GM18867 (cell line): ENCODE results near the gene VPS37C.

Source experiments
- ATAC-seq: cut with Tn5 transposase; IDR thresholded peaks from one replicate; pipeline ENCODE4 v1.9.1; 2021; ENCODE audit warnings: mild to moderate bottlenecking, moderate library complexity; ENCODE audit not compliant: unreplicated experiment

The VPS37C gene

DNA sequence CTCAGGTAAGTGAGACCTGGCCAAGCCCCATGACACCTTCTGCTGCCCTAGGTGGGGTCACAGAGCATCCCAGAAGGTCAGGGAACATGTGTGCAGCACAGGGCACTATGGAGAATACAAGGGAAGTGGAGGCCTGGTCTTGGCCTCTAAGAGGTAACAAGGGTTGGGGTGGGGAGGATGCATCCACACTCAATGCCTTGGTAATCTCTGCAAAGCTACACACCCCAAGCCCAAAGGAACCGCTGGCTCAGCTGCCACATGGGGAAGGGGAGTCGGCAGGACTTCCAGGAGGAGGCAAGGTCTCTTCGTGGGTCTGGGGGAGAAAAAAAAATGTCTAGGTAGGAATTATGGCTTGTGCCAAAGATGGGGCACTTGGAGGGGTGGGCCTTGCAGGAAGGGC, 41.7 kb downstream of the VPS37C start:
- ATAC-seq, result no peak

GRCh38 chr11:61119055-61119454, 42.2 kb downstream of the VPS37C start:
- no peak for ATAC-seq

- no peak for ATAC-seq
These were observed 42.8 kb downstream of the VPS37C start for GRCh38 chr11:61118406-61118805.

DNA sequence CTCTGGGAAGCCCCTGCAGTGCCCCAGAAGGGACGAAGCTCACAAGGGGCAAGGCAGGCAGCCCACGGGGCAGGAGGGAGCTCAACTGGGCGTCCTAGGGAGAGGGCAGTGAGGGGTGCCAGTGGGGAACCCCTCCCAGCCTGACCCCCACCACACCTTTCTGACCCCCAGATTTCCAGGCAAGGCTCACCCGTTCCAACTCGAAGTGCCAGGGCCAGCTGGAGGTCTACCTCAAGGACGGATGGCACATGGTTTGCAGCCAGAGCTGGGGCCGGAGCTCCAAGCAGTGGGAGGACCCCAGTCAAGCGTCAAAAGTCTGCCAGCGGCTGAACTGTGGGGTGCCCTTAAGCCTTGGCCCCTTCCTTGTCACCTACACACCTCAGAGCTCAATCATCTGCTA, 43.2 kb downstream of the VPS37C start:
- no peak for ATAC-seq

DNA sequence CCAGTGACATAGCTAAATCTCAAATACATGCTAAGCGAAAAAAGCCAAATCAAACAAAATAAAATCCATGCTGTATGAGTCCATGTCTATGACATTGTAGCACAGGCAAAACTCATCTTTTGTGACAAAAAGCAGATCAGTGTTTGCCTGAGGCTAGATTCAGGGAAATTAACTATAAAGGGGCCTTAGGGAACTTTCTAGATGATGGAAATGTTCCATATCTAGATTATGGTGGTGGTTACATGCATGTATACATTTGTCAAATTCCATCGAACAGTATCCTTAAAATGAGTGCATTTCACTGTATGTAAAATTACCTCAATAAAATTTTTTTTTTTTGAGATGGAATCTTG, 44.1 kb downstream of the VPS37C start:
- no peak for ATAC-seq

DNA sequence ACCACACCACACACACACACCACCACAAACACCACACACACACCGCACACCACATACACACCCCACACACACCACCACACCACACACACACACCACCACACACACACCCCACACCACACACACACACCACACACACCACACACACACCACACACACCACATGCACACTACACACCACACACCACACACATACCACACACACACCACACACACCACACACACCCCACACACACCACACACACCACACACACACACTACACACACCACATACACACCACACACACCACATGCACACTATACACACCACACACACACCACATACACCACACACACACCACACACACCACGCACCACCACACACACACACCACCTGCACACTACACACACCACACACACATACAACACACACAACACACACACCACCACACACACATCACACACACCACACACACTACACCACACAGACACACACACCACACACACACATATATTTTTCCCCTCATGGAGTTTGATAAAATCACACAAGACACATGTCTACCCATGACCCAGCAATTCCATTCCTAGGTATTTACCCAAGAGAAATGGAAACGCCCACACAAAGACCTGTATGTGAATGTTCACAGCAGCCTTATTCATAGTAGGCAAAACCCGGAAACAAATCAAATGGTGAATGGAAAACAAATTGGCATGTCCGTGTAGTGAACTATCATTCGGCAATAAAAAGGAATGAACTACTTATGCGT, 44.6 kb downstream of the VPS37C start:
- no peak for ATAC-seq

DNA sequence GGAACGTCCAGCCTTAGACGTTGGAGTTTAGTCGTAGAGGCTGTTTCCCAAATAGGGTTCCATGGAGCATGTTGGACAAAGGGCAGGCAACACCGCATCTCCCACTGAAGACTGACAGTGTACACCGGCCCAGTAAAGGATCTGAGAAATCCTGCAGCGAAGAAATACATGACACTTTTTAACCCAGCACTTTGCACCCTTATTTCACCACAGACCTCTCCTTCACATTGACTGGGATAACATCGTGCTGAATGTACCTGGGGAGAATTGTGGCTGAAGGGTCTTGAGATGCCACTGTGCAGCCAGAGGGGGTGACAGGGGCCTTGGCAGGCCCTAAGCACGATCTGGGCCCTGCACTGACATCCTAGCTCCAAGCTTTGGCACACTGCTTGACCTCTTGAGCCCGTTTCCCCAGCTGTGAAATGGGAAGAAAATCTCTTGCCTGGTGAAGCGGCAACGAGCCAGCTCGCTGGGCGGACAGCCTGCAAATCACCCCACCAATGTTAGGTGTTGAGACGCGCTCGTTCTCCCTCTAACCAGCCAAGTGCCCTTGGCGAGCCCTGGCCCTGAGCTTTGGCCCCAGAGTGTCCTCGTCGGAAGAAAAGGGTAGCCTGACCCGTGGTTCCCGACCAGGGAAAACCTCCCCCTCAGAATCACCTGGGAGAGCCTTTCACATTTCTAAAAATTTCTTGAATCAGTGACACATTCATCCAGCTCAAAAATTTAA, 45.6 kb downstream of the VPS37C start:
- no peak for ATAC-seq

DNA sequence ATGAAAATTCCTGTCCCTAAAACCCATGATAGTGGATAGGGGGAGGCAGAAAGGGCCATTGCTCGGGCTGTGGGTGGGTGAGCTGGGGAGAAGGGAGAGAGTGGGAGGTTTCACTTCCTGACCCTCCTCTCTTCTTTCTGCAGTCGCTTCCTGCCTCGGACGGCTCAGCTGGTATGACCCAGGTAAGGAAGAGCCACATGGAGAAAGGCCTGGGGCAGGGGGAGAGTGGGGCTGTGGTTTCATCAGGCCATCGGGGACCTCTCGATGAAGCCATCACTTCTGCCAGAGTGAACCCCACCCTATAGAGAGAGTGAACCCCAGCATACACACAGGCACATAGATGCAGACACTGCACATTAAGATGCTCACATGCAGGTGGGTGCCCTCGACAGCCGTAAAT, 46.3 kb downstream of the VPS37C start:
- ATAC-seq, result no peak

- no peak for ATAC-seq
These were observed 48.0 kb downstream of the VPS37C start for GRCh38 chr11:61113201-61113600.

DNA sequence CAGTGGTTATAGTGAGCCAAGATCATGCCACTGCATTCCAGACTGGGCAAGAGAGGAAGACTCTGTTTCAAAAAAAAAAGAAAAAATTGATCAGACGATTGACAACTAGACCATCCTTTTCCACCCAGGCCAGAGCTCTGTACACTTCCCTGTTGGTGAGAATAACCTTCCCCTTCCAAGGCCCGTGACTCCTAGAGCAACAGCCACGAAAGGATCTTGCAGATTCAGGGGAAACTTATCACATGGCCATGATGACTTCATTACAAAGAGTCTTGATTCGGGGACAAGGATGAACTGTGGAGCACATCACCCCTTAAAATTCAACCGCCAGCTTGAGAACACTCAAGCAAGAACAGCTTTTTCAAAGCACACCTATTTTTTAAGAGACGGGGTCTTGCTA, 48.7 kb downstream of the VPS37C start:
- no peak for ATAC-seq

- no peak for ATAC-seq
These were observed 49.3 kb downstream of the VPS37C start for GRCh38 chr11:61111786-61112517.

DNA sequence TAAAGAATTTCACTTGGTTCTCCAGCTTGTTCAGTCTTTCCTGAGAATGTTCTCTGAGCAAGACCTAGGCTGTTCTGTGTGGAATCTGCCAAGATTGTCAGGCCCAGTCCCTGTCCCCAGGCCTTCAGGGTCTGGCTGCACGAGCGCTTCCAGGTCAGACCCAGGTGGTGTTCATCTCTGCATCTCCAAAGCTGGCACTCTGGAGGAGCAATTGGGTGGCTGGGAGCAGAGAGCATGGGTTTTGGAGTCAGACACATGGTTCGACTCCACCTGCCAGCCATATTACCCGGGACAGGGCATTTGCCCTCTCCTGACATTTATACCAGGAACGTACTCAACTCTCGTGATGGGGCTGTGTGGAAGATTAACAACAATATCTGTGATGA, 50.2 kb downstream of the VPS37C start:
- ATAC-seq, result no peak

GRCh38 chr11:61110255-61111049, 50.8 kb downstream of the VPS37C start:
- no peak for ATAC-seq

DNA sequence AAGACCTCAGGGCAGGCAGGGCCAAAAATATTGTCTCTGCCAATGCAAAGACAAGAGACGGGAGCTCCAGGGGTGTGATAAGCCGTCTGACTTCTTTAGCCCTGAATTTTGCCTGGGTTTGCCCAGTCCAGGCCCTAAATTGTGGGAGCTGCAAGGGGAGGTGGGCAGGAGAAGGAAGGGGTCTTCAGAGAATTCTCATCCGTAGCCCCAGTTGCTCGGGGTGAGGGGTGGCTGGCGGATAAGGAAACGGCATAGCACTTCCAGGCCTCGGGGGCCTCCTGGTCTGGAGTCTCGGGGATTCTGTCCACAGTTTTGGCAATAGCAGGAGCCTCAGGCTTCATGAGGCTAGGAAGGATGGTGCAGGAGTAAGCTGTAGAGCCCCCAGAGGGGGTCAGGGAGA, 51.6 kb downstream of the VPS37C start:
- no peak for ATAC-seq

DNA sequence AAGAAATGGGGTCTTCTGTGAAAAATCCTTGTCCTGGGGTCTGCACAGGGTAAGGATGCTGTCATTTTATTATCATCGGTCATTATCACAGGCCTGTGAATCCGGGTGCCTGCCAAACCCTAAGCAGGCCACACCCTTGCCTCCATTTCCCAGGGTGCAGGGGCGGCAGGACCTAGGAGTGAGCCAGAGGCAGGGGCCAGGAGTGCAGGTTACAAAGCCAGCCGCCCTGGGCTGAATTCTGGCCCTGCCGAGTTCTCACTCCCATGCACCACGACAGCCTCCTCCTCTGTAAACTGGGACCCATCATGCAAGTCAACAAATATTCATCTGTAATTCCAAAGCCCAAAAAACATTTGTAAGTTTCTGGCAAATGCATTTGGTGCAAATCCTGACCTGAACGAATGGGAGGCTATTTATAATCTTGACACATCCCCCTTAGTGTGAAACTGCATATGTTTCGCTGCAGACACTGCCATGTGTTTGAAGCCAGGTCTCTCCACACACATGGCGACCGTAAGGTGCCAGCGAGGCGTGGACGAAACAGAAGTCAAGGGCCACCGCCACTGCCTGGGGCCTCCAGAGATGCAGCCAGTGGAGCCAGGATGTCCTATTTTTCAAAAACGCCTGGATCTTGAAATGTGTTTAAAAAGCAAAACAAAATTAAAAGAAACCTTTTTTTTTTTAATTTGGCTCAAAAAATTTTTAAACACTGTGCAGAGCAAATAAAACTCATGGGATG, 52.2 kb downstream of the VPS37C start:
- no peak for ATAC-seq

DNA sequence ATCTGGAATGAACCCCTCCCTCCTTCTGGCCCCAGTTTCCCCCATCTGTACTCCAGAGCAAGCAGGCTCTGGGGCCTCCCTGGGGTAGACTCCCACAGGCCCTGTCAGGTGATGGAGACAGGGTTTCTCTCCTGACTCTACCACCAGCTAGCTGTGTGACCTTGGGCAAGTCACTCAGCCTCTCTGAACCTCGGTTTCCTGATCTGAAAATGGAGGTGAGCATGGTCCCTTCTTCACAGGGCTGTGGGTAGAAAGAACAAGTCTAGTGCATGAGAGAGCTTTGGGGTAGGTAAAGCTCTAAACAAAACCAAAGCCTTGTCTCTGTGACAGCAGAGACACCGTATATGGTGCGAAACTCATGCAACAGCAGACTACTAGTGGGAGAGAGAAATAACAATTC, 53.3 kb downstream of the VPS37C start:
- no peak for ATAC-seq

DNA sequence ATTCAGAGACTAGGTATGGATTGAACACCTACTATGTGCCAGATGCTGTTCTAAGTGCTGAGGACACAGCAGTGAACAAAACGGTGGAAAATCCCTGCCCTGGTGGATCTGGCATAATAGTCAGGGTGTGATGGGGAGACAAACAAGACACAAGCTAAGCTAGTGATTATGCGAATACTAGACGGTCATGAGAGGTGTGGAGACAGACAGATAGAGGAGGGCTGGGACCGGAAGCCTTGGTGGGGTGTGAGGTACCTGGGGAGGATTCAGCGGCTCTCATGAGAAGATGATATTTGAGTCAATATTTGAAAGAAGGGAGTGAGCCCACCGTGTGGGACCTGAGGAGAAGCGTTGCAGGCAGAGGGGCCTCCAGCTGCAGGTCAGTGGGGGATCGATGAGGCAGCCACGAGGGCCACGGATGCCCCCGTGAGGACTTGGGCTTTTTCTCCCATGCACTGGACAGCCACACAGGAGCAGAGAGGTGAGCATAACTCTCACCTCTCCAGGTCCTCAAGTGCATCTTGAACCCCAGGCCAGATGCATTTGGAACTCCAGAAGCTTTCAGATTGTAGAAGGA, 54.2 kb downstream of the VPS37C start:
- no peak for ATAC-seq

GRCh38 chr11:61106296-61106695, 54.9 kb downstream of the VPS37C start:
- no peak for ATAC-seq

DNA sequence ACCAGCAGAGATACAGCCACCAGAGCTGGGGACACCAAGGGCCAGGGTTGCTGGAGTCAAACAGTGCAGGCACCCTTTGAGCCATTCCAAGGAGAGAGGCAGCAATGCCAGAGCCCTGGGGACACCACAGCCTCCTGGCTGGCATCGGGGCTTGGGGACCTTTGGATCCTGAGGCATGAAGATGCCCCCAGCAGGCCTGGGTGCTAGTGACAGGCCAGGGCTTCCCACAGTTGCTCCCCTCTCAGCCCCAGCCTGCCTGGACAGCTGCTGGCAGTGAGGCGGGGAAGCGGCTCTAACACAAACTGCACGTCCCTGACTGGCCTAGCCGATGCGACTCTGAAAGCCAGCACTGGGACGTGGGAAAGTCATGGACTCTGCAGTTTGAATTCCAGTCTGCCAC, 56.3 kb downstream of the VPS37C start:
- ATAC-seq, result no peak

DNA sequence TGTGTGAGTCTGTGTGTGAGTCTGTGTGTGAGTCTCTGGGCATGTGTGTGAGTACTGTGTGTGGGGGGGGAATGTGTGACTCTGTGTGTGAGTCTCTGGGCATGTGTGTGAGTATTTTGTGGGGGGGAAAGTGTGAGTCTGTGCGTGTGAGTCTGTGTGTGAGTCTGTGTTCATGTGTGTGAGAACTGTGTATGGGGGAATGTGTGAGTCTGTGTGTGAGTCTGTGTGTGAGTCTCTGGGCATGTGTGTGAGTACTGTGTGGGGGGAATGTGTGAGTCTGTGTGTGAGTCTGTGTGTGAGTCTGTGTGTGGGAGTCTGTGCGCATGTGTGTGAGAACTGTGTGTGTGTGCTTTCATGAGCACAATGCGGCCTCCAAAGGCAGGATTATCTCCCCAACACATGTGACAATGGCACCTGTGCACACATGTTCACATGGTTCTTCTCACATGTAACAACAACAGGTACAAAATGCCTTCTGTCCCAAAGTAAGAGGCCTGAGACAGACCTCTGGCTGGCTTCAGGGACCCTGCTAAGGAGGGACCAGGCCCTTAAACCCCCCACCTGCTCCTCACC, 57.3 kb downstream of the VPS37C start:
- ATAC-seq, result no peak
